Fibroblast of villous mesenchyme (primary cell): Measurements from ENCODE around the gene GFM1. TPM values are rescaled to one million over a fixed set of nuclear protein-coding genes. Genes with fewer than 3 reads are reported as not detected.

Source experiments
- DNase-seq: peaks from one replicate; pipeline ENCODE4 v3.0.0-alpha.2; 2010; ENCODE audit warnings: low read depth
- H3K4me3 ChIP-seq: 2 replicates; pipeline ENCODE4 v1.5.1; 2011; ENCODE audit warnings: low read depth, mild to moderate bottlenecking, low read length
- CTCF ChIP-seq: IDR thresholded peaks from 2 replicates; pipeline ENCODE4 v1.5.1; 2012; ENCODE audit warnings: low read depth, mild to moderate bottlenecking, low read length; ENCODE audit not compliant: insufficient read depth
- small RNA-seq: library from RNA; depleted of rRNA; stranded (forward); fragments of <200 nt; gene quantifications from one replicate; pipeline ENCODE3, GENCODE V24; 2012
- total RNA-seq: library from RNA; depleted of rRNA; stranded (reverse); fragments of >200 nt; gene quantifications from 2 replicates; pipeline ENCODE4 v1.2.3, GENCODE V29; 2012

The GFM1 gene
- total RNA-seq, 1 donor: 55.7 TPM

- TF ChIP-seq CTCF: no peak
- no peak overlapping the region for H3K4me3 ChIP-seq
- no peak for DNase-seq
Measured at GRCh38 chr3:158739661-158740060, 95.3 kb downstream of the GFM1 start.

Small RNA genes lying within 50 kb of the gene (small RNA-seq; reads per million reads assigned to genes)
- not detected for gene AC025033.1
- gene AC080013.6: not detected

Other genes starting within 250 kb of the GFM1 start
- 6.1 and 8.2 TPM in 2 replicates for gene MLF1, start 73.3 kb upstream of the GFM1 start, total RNA-seq
- 32.0 and 50.9 TPM in 2 replicates for gene LXN, start 28.1 kb downstream of the GFM1 start, total RNA-seq
- 6.4 and 8.2 TPM in 2 replicates for gene RARRES1, start 87.9 kb downstream of the GFM1 start, total RNA-seq
- 95.7 and 142 TPM in 2 replicates for gene MFSD1, start 157.5 kb downstream of the GFM1 start, total RNA-seq